CD4-positive, alpha-beta memory T cell (primary cell): ENCODE measurements around the gene RNF121. TPM values are rescaled to one million over a fixed set of nuclear protein-coding genes. Genes with fewer than 3 reads are reported as not detected.

Source experiments
- CTCF ChIA-PET: fragments of 350-600 bp; sonication (Branson Sonifier 250); formaldehyde crosslinking; loops from one replicate; lab custom pipeline; 2021; ENCODE audit warnings: inconsistent platforms; ENCODE audit not compliant: partially characterized antibody; lab: Charles Lee
- POLR2A ChIA-PET: fragments of 350-600 bp; sonication (Branson Sonifier 250); formaldehyde crosslinking; loops from one replicate; lab custom pipeline; 2021; ENCODE audit not compliant: partially characterized antibody; lab: Charles Lee
- DNase-seq, 5 donors: peaks; one replicate each; pipeline versions ENCODE4 v3.0.0 to v3.0.0-alpha.2; 2020 to 2022; ENCODE audit warnings: mixed read lengths in 1 of 5
- H3K27ac ChIP-seq: one replicate; pipeline ENCODE4 v1.7.0; 2013; ENCODE audit warnings: low read depth, low read length
- H3K27me3 ChIP-seq: 2 replicates; pipeline ENCODE4 v1.7.0; 2013; ENCODE audit warnings: mild to moderate bottlenecking, low read length, moderate library complexity; ENCODE audit not compliant: insufficient read depth
- H3K36me3 ChIP-seq: 2 replicates; pipeline ENCODE4 v1.7.0; 2013; ENCODE audit warnings: mild to moderate bottlenecking, low read length, moderate library complexity; ENCODE audit not compliant: insufficient read depth
- H3K4me1 ChIP-seq: 2 replicates; pipeline ENCODE4 v1.7.0; 2013; ENCODE audit warnings: mild to moderate bottlenecking, low read length, moderate library complexity; ENCODE audit not compliant: insufficient read depth
- H3K4me3 ChIP-seq, 2 donors: one replicate each; pipeline ENCODE4 v1.7.0; 2013; ENCODE audit warnings: low read length in 2 of 2, mild to moderate bottlenecking in 1 of 2
- H3K9me3 ChIP-seq, 2 donors: one replicate each; pipeline ENCODE4 v1.7.0; 2013; ENCODE audit warnings: low read length in 2 of 2, control low read depth in 1 of 2; ENCODE audit not compliant: control insufficient read depth in 1 of 2
- H3K27ac Mint-ChIP-seq, 7 donors: one replicate each; pipeline ENCODE4 v1.8.0; 2020 to 2021; ENCODE audit warnings: mixed read lengths in 7 of 7, mild to moderate bottlenecking in 6 of 7, inconsistent platforms in 3 of 7, moderate library complexity in 3 of 7
- H3K27me3 Mint-ChIP-seq, 2 donors: one replicate each; pipeline ENCODE4 v1.8.0; 2020 to 2021; ENCODE audit warnings: mixed read lengths in 2 of 2
- H3K36me3 Mint-ChIP-seq, 2 donors: one replicate each; pipeline ENCODE4 v1.8.0; 2020 to 2021; ENCODE audit warnings: mixed read lengths in 2 of 2, inconsistent platforms in 1 of 2, mild to moderate bottlenecking in 1 of 2
- H3K4me1 Mint-ChIP-seq, 4 donors: one replicate each; pipeline ENCODE4 v1.8.0; 2020 to 2021; ENCODE audit warnings: mixed read lengths in 4 of 4, mild to moderate bottlenecking in 1 of 4
- H3K4me3 Mint-ChIP-seq, 8 donors: one replicate each; pipeline ENCODE4 v1.8.0; 2020 to 2021; ENCODE audit warnings: mixed read lengths in 8 of 8, mild to moderate bottlenecking in 7 of 8, moderate library complexity in 6 of 8, inconsistent platforms in 3 of 8
- H3K9me3 Mint-ChIP-seq, 8 donors: one replicate each; pipeline ENCODE4 v1.8.0; 2020 to 2021; ENCODE audit warnings: mixed read lengths in 8 of 8, mild to moderate bottlenecking in 5 of 8, inconsistent platforms in 3 of 8, moderate library complexity in 1 of 8
- intact Hi-C: fragments of 100-400 bp; cut with micrococcal nuclease; formaldehyde crosslinking; loops from one replicate; pipeline ENCODE4 v1.15.1; 2023
- polyA plus RNA-seq, 2 donors: library from polyadenylated mRNA; unstranded; fragments of 300-500 nt; fragmentation: Illumina TruSeq; gene quantifications; one replicate each; pipeline ENCODE4 v1.2.3, GENCODE V29; 2021
- total RNA-seq, 2 experiments: library from RNA; stranded (reverse); gene quantifications; one replicate each; pipeline ENCODE4 v1.2.3, GENCODE V29; 2021

RNF121 gene
- total and polyA plus RNA-seq, 4 experiments from 2014 or later, result 7.5 to 33.0 (median 18.1) TPM

DNA sequence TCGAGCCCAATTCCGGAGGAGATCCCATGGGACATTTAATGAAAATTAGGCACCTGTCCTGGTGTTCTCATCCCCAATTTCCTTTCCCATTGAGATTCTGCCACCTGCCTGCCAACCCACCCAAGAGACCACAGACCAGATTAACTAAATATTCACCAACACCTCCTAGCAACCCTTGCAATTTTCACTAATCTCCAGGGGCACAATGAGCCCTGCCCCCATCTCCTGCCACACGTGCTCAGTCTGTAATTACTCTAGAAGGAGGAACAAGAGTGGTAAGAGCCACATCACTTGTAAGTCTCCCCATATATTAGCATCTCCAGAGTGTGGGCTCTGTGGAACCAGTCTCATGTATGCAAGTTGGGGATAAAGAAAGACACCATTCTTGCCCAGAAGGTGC, 107.8 kb downstream of the RNF121 start:
- Histone ChIP-seq H3K4me1 (peaks cover 61% of the 10 kb centered on the region), H3K4me3 (no peak overlapping the region), H3K27me3 (no peaks in the 10 kb centered on the region), H3K27ac (peak overlapping the region; percentile 8), H3K9me3 (no peaks in the 10 kb centered on the region), H3K36me3 (peaks cover 18% of the 10 kb centered on the region)
- intact Hi-C loops, result no loop called here
- ChIA-PET POLR2A (no interaction called here), CTCF (interaction anchor here (1.3 to 4.7 kb wide), 5 partner anchors 10 to 54 kb away, joined by 4 to 88 read pairs (median 6); no protein-coding TSS in a partner anchor)
- no peak for DNase-seq
- Mint-ChIP-seq H3K4me1 (peaks cover 32 to 40% (median 35%) of the 10 kb centered on the region in 4 donors), H3K4me3 (peak overlapping the region in 5 of 8 donors; percentile 10 to 48 (median 22)), H3K27ac (peak overlapping the region in 6 of 7 donors; percentile 5 to 88 (median 76)), H3K27me3 (no peaks in the 10 kb centered on the region), H3K9me3 (no peaks in the 10 kb centered on the region), H3K36me3 (peaks cover 11 to 41% of the 10 kb centered on the region in 2 donors)

- Histone ChIP-seq H3K4me1 (peaks cover 67% of the 10 kb centered on the region), H3K27ac (peak overlapping the region; percentile 75), H3K27me3 (no peaks in the 10 kb centered on the region), H3K4me3 (no peak overlapping the region), H3K36me3 (peaks cover 18% of the 10 kb centered on the region), H3K9me3 (no peaks in the 10 kb centered on the region)
- Mint-ChIP-seq H3K27me3 (no peaks in the 10 kb centered on the region), H3K36me3 (peaks cover 11 to 43% of the 10 kb centered on the region in 2 donors), H3K4me1 (peaks cover 32 to 50% (median 42%) of the 10 kb centered on the region in 4 donors), H3K4me3 (peak overlapping the region in 3 of 8 donors; percentile 21 to 77 (median 40)), H3K9me3 (no peaks in the 10 kb centered on the region), H3K27ac (peak overlapping the region in 1 of 7 donors; percentile 29)
- intact Hi-C loops, result no loop called here
- no peak for DNase-seq
- CTCF ChIA-PET, result interaction anchor here (1.0 to 4.7 kb wide), 5 partner anchors 8 to 106 kb away, joined by 3 to 88 read pairs (median 25); no protein-coding TSS in a partner anchor
- POLR2A ChIA-PET, result interaction anchor here (0.6 to 6.5 kb wide), 8 partner anchors 11 to 109 kb away, joined by 3 to 137 read pairs (median 24); partner anchors contain the start of genes ANAPC15, LAMTOR1, LRRC51 and NUMA1
These were observed 108.9 kb downstream of the RNF121 start for GRCh38 chr11:72037554-72038311.

GRCh38 chr11:72038491-72038890, 109.6 kb downstream of the RNF121 start:
- no peak overlapping the region for H3K4me3 Mint-ChIP-seq
- peaks cover 11 to 38% of the 10 kb centered on the region in 2 donors for H3K36me3 Mint-ChIP-seq
- H3K27ac ChIP-seq, result peak overlapping the region; percentile 75
- peaks cover 25 to 51% (median 42%) of the 10 kb centered on the region in 4 donors for H3K4me1 Mint-ChIP-seq
- H3K27ac Mint-ChIP-seq, result no peak overlapping the region
- no peaks in the 10 kb centered on the region for H3K9me3 ChIP-seq
- ChIA-PET POLR2A (interaction anchor here (1.2 to 6.5 kb wide), 11 partner anchors 8 to 186 kb away, joined by 3 to 137 read pairs (median 32); partner anchors contain the start of genes ANAPC15, INPPL1, LAMTOR1 and LRRC51), CTCF (interaction anchor here (1.0 to 4.7 kb wide), 11 partner anchors 9 to 145 kb away, joined by 3 to 88 read pairs (median 8); no protein-coding TSS in a partner anchor)
- DNase-seq, result no peak
- peak overlapping the region in 1 of 2 donors; percentile 88 for H3K4me3 ChIP-seq
- no peaks in the 10 kb centered on the region for H3K9me3 Mint-ChIP-seq
- intact Hi-C loops, result no loop called here
- H3K27me3 Mint-ChIP-seq, result no peaks in the 10 kb centered on the region
- no peaks in the 10 kb centered on the region for H3K27me3 ChIP-seq
- peaks cover 17% of the 10 kb centered on the region for H3K36me3 ChIP-seq
- peaks cover 69% of the 10 kb centered on the region for H3K4me1 ChIP-seq

DNA sequence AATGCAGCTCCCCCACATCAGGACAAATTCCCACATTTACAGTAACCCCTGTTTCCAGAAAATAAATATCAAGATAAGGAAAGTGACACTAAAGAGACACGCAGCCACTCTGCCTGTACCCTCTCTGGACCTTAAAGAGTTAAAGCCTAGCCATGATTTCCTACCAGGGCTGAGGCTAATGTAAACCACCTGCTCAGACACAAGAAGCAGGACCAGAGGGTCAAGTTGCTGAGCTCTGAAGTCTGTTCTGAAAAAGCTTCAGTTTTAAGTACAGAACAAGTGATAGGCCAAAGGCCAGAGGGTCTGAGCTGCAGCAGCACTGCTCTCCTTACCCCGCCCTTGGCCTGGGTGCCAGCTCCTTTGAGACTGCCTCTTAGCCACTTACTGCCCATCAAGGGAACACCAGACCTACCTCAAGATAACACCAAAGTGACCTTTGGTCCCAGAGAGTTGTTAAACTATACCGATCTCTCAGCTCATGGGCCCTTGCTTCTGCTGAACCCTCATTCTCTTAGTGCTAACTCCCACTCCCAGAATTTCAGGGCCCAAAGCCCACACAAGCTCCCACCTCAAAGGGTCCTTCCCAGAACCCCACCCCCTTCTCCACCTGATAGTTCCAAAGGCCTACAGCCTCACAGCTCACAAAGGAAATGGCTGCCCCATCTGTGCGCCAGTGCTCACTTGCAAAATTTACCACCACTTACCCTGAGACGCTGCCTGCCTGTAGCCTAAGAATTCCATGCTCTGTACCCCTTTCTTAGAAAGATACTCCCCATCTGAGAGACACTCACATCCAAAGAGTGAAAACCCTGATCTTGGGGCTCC, 110.4 kb downstream of the RNF121 start:
- CTCF ChIA-PET, result interaction anchor here (0.9 to 4.7 kb wide), 18 partner anchors 9 to 144 kb away, joined by 3 to 88 read pairs (median 6); partner anchors contain the start of gene NUMA1
- H3K4me1 Mint-ChIP-seq, result peaks cover 28 to 50% (median 40%) of the 10 kb centered on the region in 4 donors

GRCh38 chr11:72039856-72040401, 111.1 kb downstream of the RNF121 start:
- H3K36me3 ChIP-seq, result peaks cover 8% of the 10 kb centered on the region
- peak overlapping the region; percentile 75 for H3K27ac ChIP-seq
- peaks cover 31 to 51% (median 42%) of the 10 kb centered on the region in 4 donors for H3K4me1 Mint-ChIP-seq
- peak overlapping the region; percentile 79 to 88 for H3K4me3 ChIP-seq
- ChIA-PET CTCF (interaction anchor here (0.6 to 4.7 kb wide), 20 partner anchors 9 to 375 kb away, joined by 3 to 88 read pairs (median 4); partner anchors contain the start of gene NUMA1), POLR2A (interaction anchor here (0.6 to 6.5 kb wide), 27 partner anchors 9 to 1740 kb away, joined by 3 to 137 read pairs (median 5); partner anchors contain the start of genes ANAPC15, IL18BP, INPPL1 and LAMTOR1)
- intact Hi-C loops, result loop anchor here (1.0 kb wide), 3 partner anchors 15 to 394 kb away; partner anchors contain the start of gene CLPB
- H3K27ac Mint-ChIP-seq, result no peak overlapping the region
- no peaks in the 10 kb centered on the region for H3K9me3 ChIP-seq
- H3K9me3 Mint-ChIP-seq, result no peaks in the 10 kb centered on the region
- no peaks in the 10 kb centered on the region for H3K27me3 ChIP-seq
- H3K27me3 Mint-ChIP-seq, result no peaks in the 10 kb centered on the region
- H3K4me1 ChIP-seq, result peaks cover 64% of the 10 kb centered on the region
- H3K36me3 Mint-ChIP-seq, result peaks cover 9 to 31% of the 10 kb centered on the region in 2 donors
- no peak overlapping the region for H3K4me3 Mint-ChIP-seq
- peak in 2 of 5 donors; percentile 3 to 4 for DNase-seq

More for the DNA sequence above, 110.4 kb downstream of the RNF121 start:
- peaks cover 67% of the 10 kb centered on the region for H3K4me1 ChIP-seq
- POLR2A ChIA-PET, result interaction anchor here (1.1 to 6.5 kb wide), 16 partner anchors 9 to 1740 kb away, joined by 3 to 137 read pairs (median 22); partner anchors contain the start of genes ANAPC15, IL18BP, INPPL1 and LAMTOR1
- H3K4me3 ChIP-seq, result peak overlapping the region; percentile 79 to 88
- H3K27me3 ChIP-seq, result no peaks in the 10 kb centered on the region
- Mint-ChIP-seq H3K27me3 (no peaks in the 10 kb centered on the region), H3K9me3 (no peaks in the 10 kb centered on the region), H3K36me3 (peaks cover 11 to 34% of the 10 kb centered on the region in 2 donors), H3K27ac (no peak overlapping the region), H3K4me3 (no peak overlapping the region)
- no peaks in the 10 kb centered on the region for H3K9me3 ChIP-seq
- intact Hi-C loops, result no loop called here
- H3K27ac ChIP-seq, result peak overlapping the region; percentile 75
- H3K36me3 ChIP-seq, result peaks cover 9% of the 10 kb centered on the region
- DNase-seq, result no peak
